ENCODE data around the gene CENPF. TPM values are rescaled to one million over a fixed set of nuclear protein-coding genes. Genes with fewer than 3 reads are reported as not detected.
A peak's percentile ranks its signal among the peaks of the same experiment; 100 is the strongest.

Gene CENPF
- total RNA-seq, 1 donor from 2014 or later, result 191 TPM

GRCh38 chr1:214678386-214678785 is 75.4 kb downstream of the CENPF start:
- no peaks in the 10 kb centered on the region for H3K27me3 Mint-ChIP-seq (ENCODE audit: low read depth)
- H3K4me1 Mint-ChIP-seq, result peaks cover under 1% of the 10 kb centered on the region
- no peak overlapping the region for H3K27ac Mint-ChIP-seq (ENCODE audit: unreplicated experiment)
- no peak for TF ChIP-seq CTCF (conservative IDR thresholded peaks at IDR 0.05)
- H3K4me3 Mint-ChIP-seq, result no peak overlapping the region
- peaks cover 12% of the 10 kb centered on the region for H3K9me3 Mint-ChIP-seq
- H3K36me3 Mint-ChIP-seq (ENCODE audit: low read depth), result peaks cover 8% of the 10 kb centered on the region
- DNase-seq (ENCODE audit: low read depth, low spot score), result no peak

GRCh38 chr1:214683621-214684020 is 80.6 kb downstream of the CENPF start:
- Mint-ChIP-seq H3K36me3 (ENCODE audit: low read depth) (no peaks in the 10 kb centered on the region), H3K4me3 (no peak overlapping the region), H3K4me1 (peaks cover 15% of the 10 kb centered on the region), H3K9me3 (peaks cover 2% of the 10 kb centered on the region), H3K27ac (ENCODE audit: unreplicated experiment) (no peak overlapping the region), H3K27me3 (ENCODE audit: low read depth) (no peaks in the 10 kb centered on the region)
- no peak for TF ChIP-seq CTCF (conservative IDR thresholded peaks at IDR 0.05)
- peak; percentile 6 for DNase-seq (ENCODE audit: low read depth, low spot score)

- H3K27ac Mint-ChIP-seq (ENCODE audit: unreplicated experiment), result no peak overlapping the region
- no peaks in the 10 kb centered on the region for H3K9me3 Mint-ChIP-seq
- H3K4me3 Mint-ChIP-seq, result no peak overlapping the region
- H3K36me3 Mint-ChIP-seq (ENCODE audit: low read depth), result no peaks in the 10 kb centered on the region
- no peak for TF ChIP-seq CTCF (conservative IDR thresholded peaks at IDR 0.05)
- H3K27me3 Mint-ChIP-seq (ENCODE audit: low read depth), result no peaks in the 10 kb centered on the region
- peaks cover 15% of the 10 kb centered on the region for H3K4me1 Mint-ChIP-seq
- no peak for DNase-seq (ENCODE audit: low read depth, low spot score)
Observed at GRCh38 chr1:214685906-214686305, 82.9 kb downstream of the CENPF start.

GRCh38 chr1:214686497-214686896 is 83.5 kb downstream of the CENPF start:
- Mint-ChIP-seq H3K36me3 (ENCODE audit: low read depth) (no peaks in the 10 kb centered on the region), H3K27ac (ENCODE audit: unreplicated experiment) (no peak overlapping the region), H3K4me3 (no peak overlapping the region), H3K27me3 (ENCODE audit: low read depth) (no peaks in the 10 kb centered on the region), H3K9me3 (no peaks in the 10 kb centered on the region), H3K4me1 (peaks cover 15% of the 10 kb centered on the region)
- no peak for DNase-seq (ENCODE audit: low read depth, low spot score)
- TF ChIP-seq CTCF (conservative IDR thresholded peaks at IDR 0.05), result no peak

GRCh38 chr1:214688891-214689290 is 85.9 kb downstream of the CENPF start:
- H3K4me3 Mint-ChIP-seq, result no peak overlapping the region
- no peaks in the 10 kb centered on the region for H3K27me3 Mint-ChIP-seq (ENCODE audit: low read depth)
- TF ChIP-seq CTCF (conservative IDR thresholded peaks at IDR 0.05), result no peak
- DNase-seq (ENCODE audit: low read depth, low spot score), result no peak
- peaks cover 9% of the 10 kb centered on the region for H3K4me1 Mint-ChIP-seq
- H3K9me3 Mint-ChIP-seq, result no peaks in the 10 kb centered on the region
- no peaks in the 10 kb centered on the region for H3K36me3 Mint-ChIP-seq (ENCODE audit: low read depth)
- no peak overlapping the region for H3K27ac Mint-ChIP-seq (ENCODE audit: unreplicated experiment)

- H3K27ac Mint-ChIP-seq (ENCODE audit: unreplicated experiment), result no peak overlapping the region
- no peak overlapping the region for H3K4me3 Mint-ChIP-seq
- DNase-seq (ENCODE audit: low read depth, low spot score), result no peak
- H3K4me1 Mint-ChIP-seq, result peaks cover 2% of the 10 kb centered on the region
- peaks cover 4% of the 10 kb centered on the region for H3K9me3 Mint-ChIP-seq
- no peaks in the 10 kb centered on the region for H3K27me3 Mint-ChIP-seq (ENCODE audit: low read depth)
- H3K36me3 Mint-ChIP-seq (ENCODE audit: low read depth), result peaks cover 3% of the 10 kb centered on the region
- no peak for TF ChIP-seq CTCF (conservative IDR thresholded peaks at IDR 0.05)
Observed at GRCh38 chr1:214694769-214695168, 91.8 kb downstream of the CENPF start.

All from neural crest cell (in vitro differentiated cells).